ENCODE results near the gene SEC22B.
A peak's percentile ranks its signal among the peaks of the same experiment; 100 is the strongest.
"Not testable (repeated sequence)": the region's sequence is repeated elsewhere in the genome, so short reads cannot be mapped to it uniquely, and the experiment has no call there.

The SEC22B gene

GRCh38 chr1:120144626-120145025 is 31.7 kb downstream of the SEC22B start:
- DNase-seq (ENCODE audit: low read depth) = not testable (repeated sequence)

- not testable (repeated sequence) for DNase-seq (ENCODE audit: low read depth)
Observed at GRCh38 chr1:120144169-120144568, 32.2 kb downstream of the SEC22B start.

- peak; percentile 15 for DNase-seq (ENCODE audit: low read depth)
Observed at GRCh38 chr1:120143334-120143733, 33.0 kb downstream of the SEC22B start.

- DNase-seq (ENCODE audit: low read depth) = peak; percentile 50
Observed at GRCh38 chr1:120142512-120143263, 33.6 kb downstream of the SEC22B start.

- not testable (repeated sequence) for DNase-seq (ENCODE audit: low read depth)
Observed at GRCh38 chr1:120141865-120142264, 34.5 kb downstream of the SEC22B start.

GRCh38 chr1:120140656-120141265 is 35.6 kb downstream of the SEC22B start:
- DNase-seq (ENCODE audit: low read depth) = not testable (repeated sequence)

GRCh38 chr1:120136086-120136485 is 40.2 kb downstream of the SEC22B start:
- not testable (repeated sequence) for DNase-seq (ENCODE audit: low read depth)

GRCh38 chr1:120133928-120134325 is 42.4 kb downstream of the SEC22B start:
- DNase-seq (ENCODE audit: low read depth) = not testable (repeated sequence)

- no peak for DNase-seq (ENCODE audit: low read depth)
Observed at GRCh38 chr1:120133228-120133927, 42.9 kb downstream of the SEC22B start.

GRCh38 chr1:120132406-120132763 is 43.9 kb downstream of the SEC22B start:
- DNase-seq (ENCODE audit: low read depth) = not testable (repeated sequence)

GRCh38 chr1:120131611-120132405 is 44.5 kb downstream of the SEC22B start:
- not testable (repeated sequence) for DNase-seq (ENCODE audit: low read depth)

GRCh38 chr1:120127921-120128320 is 48.4 kb downstream of the SEC22B start:
- DNase-seq (ENCODE audit: low read depth) = not testable (repeated sequence)

- DNase-seq (ENCODE audit: low read depth) = not testable (repeated sequence)
Observed at GRCh38 chr1:120126216-120126615, 50.1 kb downstream of the SEC22B start.

- DNase-seq (ENCODE audit: low read depth) = not testable (repeated sequence)
Observed at GRCh38 chr1:120124628-120125027, 51.7 kb downstream of the SEC22B start.

GRCh38 chr1:120123813-120124510 is 52.4 kb downstream of the SEC22B start:
- DNase-seq (ENCODE audit: low read depth) = not testable (repeated sequence)

- DNase-seq (ENCODE audit: low read depth) = not testable (repeated sequence)
Observed at GRCh38 chr1:120122262-120122893, 53.9 kb downstream of the SEC22B start.

- DNase-seq (ENCODE audit: low read depth) = not testable (repeated sequence)
Observed at GRCh38 chr1:120121830-120122229, 54.5 kb downstream of the SEC22B start.

GRCh38 chr1:120120525-120120924 is 55.8 kb downstream of the SEC22B start:
- not testable (repeated sequence) for DNase-seq (ENCODE audit: low read depth)

GRCh38 chr1:120117371-120118177 is 58.7 kb downstream of the SEC22B start:
- not testable (repeated sequence) for DNase-seq (ENCODE audit: low read depth)

- not testable (repeated sequence) for DNase-seq (ENCODE audit: low read depth)
Observed at GRCh38 chr1:120116094-120116493, 60.2 kb downstream of the SEC22B start.
